Measurements from ENCODE around the gene AMD1.

DNA sequence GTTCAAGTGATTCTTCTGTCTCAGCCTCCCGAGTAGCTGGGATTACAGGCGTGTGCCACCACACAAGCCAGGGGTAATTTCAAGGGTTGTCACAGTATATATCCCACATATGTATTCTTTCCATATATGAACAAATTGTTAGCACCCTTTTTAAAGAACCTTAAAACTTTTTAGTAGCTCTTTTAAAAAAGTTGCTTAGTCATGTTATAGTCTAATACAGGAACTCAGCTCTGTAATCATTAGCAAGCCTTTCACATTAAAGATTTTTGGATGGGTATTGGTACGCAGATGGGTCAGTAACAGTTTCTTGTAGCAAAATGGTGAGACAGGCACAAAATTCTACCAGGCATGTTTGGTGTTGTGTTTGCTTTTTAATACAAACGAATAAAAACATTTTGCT is 10.9 kb downstream of the AMD1 start:
- TF ChIP-seq, protein P1, sequence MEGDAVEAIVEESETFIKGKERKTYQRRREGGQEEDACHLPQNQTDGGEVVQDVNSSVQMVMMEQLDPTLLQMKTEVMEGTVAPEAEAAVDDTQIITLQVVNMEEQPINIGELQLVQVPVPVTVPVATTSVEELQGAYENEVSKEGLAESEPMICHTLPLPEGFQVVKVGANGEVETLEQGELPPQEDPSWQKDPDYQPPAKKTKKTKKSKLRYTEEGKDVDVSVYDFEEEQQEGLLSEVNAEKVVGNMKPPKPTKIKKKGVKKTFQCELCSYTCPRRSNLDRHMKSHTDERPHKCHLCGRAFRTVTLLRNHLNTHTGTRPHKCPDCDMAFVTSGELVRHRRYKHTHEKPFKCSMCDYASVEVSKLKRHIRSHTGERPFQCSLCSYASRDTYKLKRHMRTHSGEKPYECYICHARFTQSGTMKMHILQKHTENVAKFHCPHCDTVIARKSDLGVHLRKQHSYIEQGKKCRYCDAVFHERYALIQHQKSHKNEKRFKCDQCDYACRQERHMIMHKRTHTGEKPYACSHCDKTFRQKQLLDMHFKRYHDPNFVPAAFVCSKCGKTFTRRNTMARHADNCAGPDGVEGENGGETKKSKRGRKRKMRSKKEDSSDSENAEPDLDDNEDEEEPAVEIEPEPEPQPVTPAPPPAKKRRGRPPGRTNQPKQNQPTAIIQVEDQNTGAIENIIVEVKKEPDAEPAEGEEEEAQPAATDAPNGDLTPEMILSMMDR (IDR thresholded peaks at IDR 0.05), result no peak
- no peak for TF ChIP-seq POLR2A (IDR thresholded peaks at IDR 0.05)
